GM19043 (cell line): ENCODE results near the gene CAPN15.
A peak's percentile ranks its signal among the peaks of the same experiment; 100 is the strongest.
"Not testable (repeated sequence)": the region's sequence is repeated elsewhere in the genome, so short reads cannot be mapped to it uniquely, and the experiment has no call there.

ENCODE experiments used
- ATAC-seq: cut with Tn5 transposase; IDR thresholded peaks from one replicate; pipeline ENCODE4 v1.9.1; 2021; ENCODE audit warnings: low read depth; ENCODE audit not compliant: unreplicated experiment

CAPN15 gene

GRCh38 chr16:527015-527903 lies at the start of gene CAPN15:
TSS of gene CAPN15 (plus strand) at chr16:527712. CDS start at chr16:546839, 19,127 bp downstream.
- peak; percentile 54 for ATAC-seq

DNA sequence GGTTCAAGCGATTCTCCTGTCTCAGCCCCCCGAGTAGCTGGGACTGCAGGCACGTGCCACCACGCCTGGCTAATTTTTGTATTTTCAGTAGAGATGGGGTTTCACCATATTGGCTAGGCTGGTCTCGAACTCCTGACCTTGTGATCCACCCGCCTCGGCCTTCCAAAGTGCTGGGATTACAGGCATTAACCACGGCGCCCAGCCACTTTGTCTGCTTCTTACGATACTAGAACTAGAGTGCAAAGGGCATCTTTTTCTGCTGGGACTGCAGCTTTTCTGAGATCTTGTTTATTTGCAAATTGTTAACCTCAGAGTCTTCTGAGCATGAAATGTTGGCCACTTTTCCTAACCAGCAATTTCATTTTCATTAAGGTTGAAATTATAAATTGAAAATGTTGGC lies 49.2 kb upstream of the CAPN15 start:
- ATAC-seq = not testable (repeated sequence)

DNA sequence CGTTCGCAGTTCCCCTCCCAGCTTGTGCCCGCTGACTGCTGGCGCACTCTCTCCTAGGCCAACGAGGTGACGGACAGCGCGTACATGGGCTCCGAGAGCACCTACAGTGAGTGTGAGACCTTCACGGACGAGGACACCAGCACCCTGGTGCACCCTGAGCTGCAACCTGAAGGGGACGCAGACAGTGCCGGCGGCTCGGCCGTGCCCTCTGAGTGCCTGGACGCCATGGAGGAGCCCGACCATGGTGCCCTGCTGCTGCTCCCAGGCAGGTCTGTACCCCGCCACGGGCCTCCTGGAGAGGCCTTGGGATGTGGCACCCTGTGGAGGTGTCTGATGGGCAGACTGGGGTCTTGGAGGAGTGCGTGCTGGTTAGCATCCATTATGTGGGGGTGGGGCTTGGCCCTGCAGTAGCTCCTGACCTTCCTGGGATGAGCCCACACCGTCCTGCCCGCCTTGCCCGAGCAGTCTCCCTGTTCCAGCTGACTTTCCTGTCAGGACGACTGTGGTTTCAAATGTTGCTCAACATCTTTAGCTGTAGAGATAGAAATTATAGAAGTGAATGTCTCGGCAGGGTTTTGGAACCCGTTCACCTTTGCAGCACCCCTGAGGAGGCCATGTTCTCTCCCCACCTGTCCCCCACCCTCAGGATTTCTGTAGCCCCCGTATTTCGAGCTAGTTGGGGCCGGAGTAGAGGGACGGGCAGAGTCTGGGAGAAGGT lies 44.9 kb upstream of the CAPN15 start:
- no peak for ATAC-seq

- no peak for ATAC-seq
These were observed 44.0 kb upstream of the CAPN15 start for GRCh38 chr16:483341-484075.

GRCh38 chr16:489606-490005 lies 37.9 kb upstream of the CAPN15 start:
- ATAC-seq = no peak

DNA sequence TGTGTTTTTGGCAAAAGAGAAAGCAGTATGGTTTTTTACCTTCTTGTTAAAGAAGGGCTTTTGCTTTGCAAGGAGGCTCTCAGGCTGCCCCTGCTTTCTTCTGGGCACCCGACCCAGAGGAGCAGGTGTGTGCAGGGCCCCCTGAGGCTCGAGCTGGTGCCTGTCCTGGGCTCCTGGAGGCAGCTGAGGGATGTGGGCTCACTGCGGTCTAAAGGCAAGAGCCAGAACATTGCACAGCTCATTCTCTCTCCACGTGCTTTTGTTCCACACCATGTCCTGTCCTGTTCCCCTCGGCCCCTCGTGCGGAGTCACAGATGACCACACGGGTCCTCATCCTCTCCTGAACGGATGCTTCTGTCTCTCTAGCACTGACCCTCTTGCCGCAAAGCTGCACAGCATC lies 36.7 kb upstream of the CAPN15 start:
- no peak for ATAC-seq

- ATAC-seq = no peak
These were observed 36.1 kb upstream of the CAPN15 start for GRCh38 chr16:491220-491919.

GRCh38 chr16:492211-492875 lies 35.2 kb upstream of the CAPN15 start:
- ATAC-seq = no peak

DNA sequence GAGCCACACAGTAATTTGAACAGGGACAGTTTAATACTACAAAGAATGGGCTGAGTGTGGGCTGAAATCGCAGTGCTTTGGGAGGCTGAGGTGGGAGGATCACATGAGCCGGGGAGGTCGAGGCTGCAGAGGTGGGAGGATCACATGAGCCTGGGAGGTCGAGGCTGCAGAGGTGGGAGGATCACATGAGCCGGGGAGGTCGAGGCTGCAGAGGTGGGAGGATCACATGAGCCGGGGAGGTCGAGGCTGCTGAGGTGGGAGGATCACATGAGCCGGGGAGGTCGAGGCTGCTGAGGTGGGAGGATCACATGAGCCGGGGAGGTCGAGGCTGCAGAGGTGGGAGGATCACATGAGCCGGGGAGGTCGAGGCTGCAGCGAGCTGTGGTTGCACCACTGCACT lies 32.8 kb upstream of the CAPN15 start:
- not testable (repeated sequence) for ATAC-seq

DNA sequence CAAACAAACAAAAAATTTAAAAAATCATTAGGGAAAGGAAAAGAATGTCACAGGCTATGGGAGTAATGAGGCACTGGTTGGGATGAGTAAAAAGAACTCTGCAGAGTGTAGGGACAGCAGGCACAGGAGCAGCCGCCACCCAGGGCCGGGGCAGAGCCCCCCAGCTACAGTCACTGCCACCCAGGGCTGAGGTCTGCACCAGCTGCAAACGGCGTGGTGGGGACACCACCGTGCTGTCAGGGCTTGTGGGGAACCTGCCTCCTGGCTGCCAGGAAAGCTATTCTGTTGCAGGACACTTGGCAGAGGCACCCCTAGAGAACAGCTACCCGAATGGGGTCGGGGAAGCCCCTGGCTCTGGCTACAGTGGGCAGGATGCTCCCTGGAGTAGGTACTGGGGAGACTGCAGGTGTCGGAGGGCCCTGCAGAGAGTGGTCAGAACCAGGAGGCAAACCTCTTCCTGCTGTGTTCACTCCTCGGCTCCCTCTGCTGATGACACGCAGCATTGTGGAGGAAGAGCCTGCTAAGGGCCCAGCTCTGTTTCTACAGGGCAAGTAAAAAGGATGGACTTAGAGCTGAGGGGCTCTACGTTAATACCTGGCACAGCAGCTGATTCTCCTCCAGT lies 32.3 kb upstream of the CAPN15 start:
- ATAC-seq = no peak

- no peak for ATAC-seq
These were observed 31.2 kb upstream of the CAPN15 start for GRCh38 chr16:496097-496886.

- ATAC-seq = no peak
These were observed 30.3 kb upstream of the CAPN15 start for GRCh38 chr16:497258-497657.

DNA sequence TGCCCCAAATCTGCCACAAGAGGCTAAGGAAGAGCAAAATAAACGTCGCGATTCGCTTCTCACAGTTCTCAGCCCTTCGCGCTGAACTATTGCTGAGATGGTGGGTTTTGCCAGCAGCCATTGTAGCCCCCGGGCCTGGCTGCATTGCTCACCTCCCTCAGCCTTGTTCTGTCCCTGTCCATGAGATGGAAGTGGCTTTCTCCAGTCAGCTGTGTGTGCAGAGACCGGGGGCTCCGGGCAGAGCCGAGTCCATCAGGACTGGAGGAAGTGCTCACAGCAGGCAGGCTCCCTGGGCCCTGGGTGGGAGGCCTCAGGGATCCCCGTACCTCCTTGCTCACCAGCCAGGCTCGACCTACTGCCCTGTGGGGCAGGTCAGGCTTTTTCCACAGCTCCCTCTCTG lies 27.6 kb upstream of the CAPN15 start:
- no peak for ATAC-seq

- no peak for ATAC-seq
These were observed 26.8 kb upstream of the CAPN15 start for GRCh38 chr16:500709-501108.

- no peak for ATAC-seq
These were observed 25.2 kb upstream of the CAPN15 start for GRCh38 chr16:502179-502943.

- no peak for ATAC-seq
These were observed 24.1 kb upstream of the CAPN15 start for GRCh38 chr16:503150-504071.
